HFFc6 (cell line): ENCODE measurements around the gene DOCK2. TPM values are rescaled to one million over a fixed set of nuclear protein-coding genes. Genes with fewer than 3 reads are reported as not detected.
"Not testable (repeated sequence)": the region's sequence is repeated elsewhere in the genome, so short reads cannot be mapped to it uniquely, and the experiment has no call there.

Source experiments
- DNase-seq: peaks from one replicate; pipeline ENCODE4 v3.0.0-alpha.2; 2018
- H3K27ac Mint-ChIP-seq: 2 replicates; pipeline ENCODE4 v1.8.0; 2020; ENCODE audit warnings: mild to moderate bottlenecking, mixed read lengths
- H3K27me3 Mint-ChIP-seq: 2 replicates; pipeline ENCODE4 v1.8.0; 2021; ENCODE audit warnings: mild to moderate bottlenecking, moderate library complexity, mixed read lengths; ENCODE audit not compliant: insufficient read depth
- H3K36me3 Mint-ChIP-seq: 2 replicates; pipeline ENCODE4 v1.8.0; 2021; ENCODE audit warnings: low read depth, mixed read lengths
- H3K4me1 Mint-ChIP-seq: 2 replicates; pipeline ENCODE4 v1.8.0; 2020; ENCODE audit warnings: low read depth, mixed read lengths
- H3K4me3 Mint-ChIP-seq: 2 replicates; pipeline ENCODE4 v1.8.0; 2020; ENCODE audit warnings: mild to moderate bottlenecking, moderate library complexity, mixed read lengths
- H3K9me3 Mint-ChIP-seq: 2 replicates; pipeline ENCODE4 v1.8.0; 2020; ENCODE audit warnings: mild to moderate bottlenecking, mixed read lengths
- total RNA-seq, 6 experiments: library from RNA; stranded (reverse); fragmentation: NEBNext Ultra II Directional; extraction: Animal tissue kit (Norgen Biotek cat#: 25700); gene quantifications; 2 replicates in 1 of 6; 3 replicates in 5 of 6; pipeline ENCODE4 v1.2.3, GENCODE V29; 2021
- TF ChIP-seq, protein P1 (sequence below): fragments of 200-600 bp; sonication (generic); IDR thresholded peaks from 2 replicates; pipeline ENCODE4 v1.5.0; 2021; ENCODE audit warnings: antibody characterized with exemption, mild to moderate bottlenecking

Gene DOCK2
- total RNA-seq, 6 experiments from 2014 or later: 1.4 to 6.5 (median 3.0) TPM

DNA sequence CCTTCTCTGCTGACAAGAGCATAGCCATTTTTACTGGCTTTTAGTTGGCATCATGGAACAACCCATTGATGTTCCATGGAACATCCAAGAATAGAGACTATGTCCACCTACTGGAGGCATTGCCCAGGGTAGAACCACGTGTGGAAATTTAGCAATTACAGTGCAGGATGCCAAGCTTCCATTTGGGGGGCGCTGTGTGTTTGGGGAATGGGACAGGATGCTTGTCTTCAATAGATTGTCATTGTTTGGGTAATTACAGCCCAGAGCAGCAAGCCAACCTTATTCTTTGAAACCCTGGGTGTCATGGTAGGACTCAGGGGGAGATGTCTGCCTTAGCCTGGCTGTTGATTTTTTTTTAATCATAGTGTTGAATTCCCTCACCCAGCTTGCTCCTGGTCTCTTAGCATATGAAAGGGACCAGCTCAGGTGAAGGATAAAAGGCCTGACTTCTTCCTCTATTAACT lies 171.1 kb downstream of the DOCK2 start:
- TF ChIP-seq, protein P1, sequence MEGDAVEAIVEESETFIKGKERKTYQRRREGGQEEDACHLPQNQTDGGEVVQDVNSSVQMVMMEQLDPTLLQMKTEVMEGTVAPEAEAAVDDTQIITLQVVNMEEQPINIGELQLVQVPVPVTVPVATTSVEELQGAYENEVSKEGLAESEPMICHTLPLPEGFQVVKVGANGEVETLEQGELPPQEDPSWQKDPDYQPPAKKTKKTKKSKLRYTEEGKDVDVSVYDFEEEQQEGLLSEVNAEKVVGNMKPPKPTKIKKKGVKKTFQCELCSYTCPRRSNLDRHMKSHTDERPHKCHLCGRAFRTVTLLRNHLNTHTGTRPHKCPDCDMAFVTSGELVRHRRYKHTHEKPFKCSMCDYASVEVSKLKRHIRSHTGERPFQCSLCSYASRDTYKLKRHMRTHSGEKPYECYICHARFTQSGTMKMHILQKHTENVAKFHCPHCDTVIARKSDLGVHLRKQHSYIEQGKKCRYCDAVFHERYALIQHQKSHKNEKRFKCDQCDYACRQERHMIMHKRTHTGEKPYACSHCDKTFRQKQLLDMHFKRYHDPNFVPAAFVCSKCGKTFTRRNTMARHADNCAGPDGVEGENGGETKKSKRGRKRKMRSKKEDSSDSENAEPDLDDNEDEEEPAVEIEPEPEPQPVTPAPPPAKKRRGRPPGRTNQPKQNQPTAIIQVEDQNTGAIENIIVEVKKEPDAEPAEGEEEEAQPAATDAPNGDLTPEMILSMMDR: 0 out of 2 replicates have a peak, but pooled peaks have one; percentile 36
- H3K9me3 Mint-ChIP-seq: no peaks in the 10 kb centered on the region
- peaks cover 41% of the 10 kb centered on the region for H3K4me1 Mint-ChIP-seq

DNA sequence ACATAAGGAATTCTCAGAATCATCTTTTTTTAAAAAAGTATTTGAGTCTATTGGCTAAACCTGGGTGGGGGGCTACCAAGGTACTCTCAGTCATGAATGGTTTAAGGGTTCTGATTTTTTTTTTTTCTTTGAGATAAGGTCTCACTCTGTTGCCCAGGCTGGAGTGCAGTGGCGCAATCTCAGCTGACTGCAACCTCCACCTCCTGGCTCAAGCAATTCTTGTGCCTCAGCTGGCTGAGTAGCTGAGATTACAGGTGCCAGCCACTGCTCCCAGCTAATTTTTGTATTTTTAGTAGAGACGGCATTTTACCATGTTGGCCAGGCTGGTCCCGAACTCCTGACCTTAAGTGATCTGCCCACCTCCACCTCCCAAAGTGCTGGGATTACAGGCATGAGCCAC lies 171.8 kb downstream of the DOCK2 start:
- H3K36me3 Mint-ChIP-seq, H3K4me3 Mint-ChIP-seq, H3K27ac Mint-ChIP-seq, H3K27me3 Mint-ChIP-seq, DNase-seq, H3K9me3 Mint-ChIP-seq: not testable (repeated sequence)
- peaks cover 34% of the 10 kb centered on the region for H3K4me1 Mint-ChIP-seq

More for the DNA sequence above, 171.1 kb downstream of the DOCK2 start:
- H3K36me3 Mint-ChIP-seq: no peaks in the 10 kb centered on the region
- H3K4me3 Mint-ChIP-seq: no peak overlapping the region
- DNase-seq: no peak
- no peaks in the 10 kb centered on the region; the same call in 1 of the 2 replicates for H3K27me3 Mint-ChIP-seq
- no peak overlapping the region for H3K27ac Mint-ChIP-seq

DNA sequence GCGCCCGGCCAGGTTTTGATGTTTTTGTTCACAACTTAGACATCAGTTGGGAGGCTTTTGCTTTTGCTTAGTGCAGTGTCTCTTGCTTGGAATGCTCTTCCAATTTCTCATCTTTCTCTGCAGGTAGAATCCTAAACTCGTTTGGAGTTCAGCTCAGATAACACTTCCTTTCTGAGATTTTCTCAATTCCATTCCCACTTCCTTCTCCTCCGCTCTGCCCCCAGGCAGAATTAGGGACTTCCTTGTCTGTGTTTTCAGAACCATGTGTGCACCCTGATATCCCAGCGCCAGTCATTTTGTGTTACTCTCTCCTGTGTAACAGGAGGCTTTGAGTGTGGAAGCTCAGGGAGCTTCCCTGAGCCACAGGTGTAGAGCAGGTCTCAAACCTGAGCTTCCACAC lies 172.2 kb downstream of the DOCK2 start:
- Mint-ChIP-seq H3K4me3 (no peak overlapping the region), H3K9me3 (no peaks in the 10 kb centered on the region), H3K27me3 (no peaks in the 10 kb centered on the region; the same call in 1 of the 2 replicates), H3K36me3 (no peaks in the 10 kb centered on the region), H3K4me1 (peaks cover 33% of the 10 kb centered on the region), H3K27ac (no peak overlapping the region)
- no peak for DNase-seq
- TF ChIP-seq, protein P1: no peak

DNA sequence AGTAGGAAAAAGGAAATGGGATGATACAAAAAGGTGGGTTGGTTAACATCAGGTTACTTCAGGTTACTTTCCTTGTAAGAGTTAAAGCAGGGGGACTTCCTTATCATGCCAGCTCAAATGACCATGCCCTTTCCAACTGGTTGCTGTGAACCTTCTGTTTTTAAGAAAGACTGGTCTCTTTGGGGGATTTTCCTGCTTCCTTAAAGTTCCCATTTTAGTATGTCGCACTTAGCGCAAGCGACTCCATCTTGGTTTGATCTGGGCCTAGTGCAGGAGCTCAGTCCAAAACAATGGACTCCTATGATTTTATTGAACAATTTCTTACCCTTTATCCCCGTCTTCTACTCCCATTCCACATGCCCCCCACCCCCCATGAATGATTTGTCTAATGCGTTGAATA lies 173.4 kb downstream of the DOCK2 start:
- no peak overlapping the region for H3K4me3 Mint-ChIP-seq
- H3K27me3 Mint-ChIP-seq: no peaks in the 10 kb centered on the region; the same call in 1 of the 2 replicates
- H3K36me3 Mint-ChIP-seq: no peaks in the 10 kb centered on the region
- TF ChIP-seq, protein P1: no peak
- H3K27ac Mint-ChIP-seq: no peak overlapping the region
- H3K9me3 Mint-ChIP-seq: no peaks in the 10 kb centered on the region
- DNase-seq: no peak
- H3K4me1 Mint-ChIP-seq: peaks cover 24% of the 10 kb centered on the region

DNA sequence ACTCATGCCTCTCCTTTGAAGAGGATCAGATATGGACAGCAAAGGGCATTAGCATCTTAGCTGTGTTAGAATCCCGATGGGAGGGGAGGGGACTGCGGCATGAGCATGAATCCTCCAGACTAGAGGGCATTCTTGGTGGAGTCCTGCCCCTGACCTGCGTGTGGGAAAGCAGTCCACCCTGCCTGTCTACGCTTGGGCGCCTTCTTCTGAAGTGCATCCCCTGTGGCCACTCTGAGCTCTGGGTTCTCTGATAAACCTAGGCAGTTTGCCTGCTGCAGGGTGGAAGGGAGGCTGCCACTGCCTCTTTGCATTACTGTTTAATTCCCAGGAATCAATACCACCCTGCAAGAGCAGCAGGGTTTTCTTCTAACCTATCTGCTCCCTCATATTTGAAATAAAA lies 173.9 kb downstream of the DOCK2 start:
- TF ChIP-seq, protein P1: no peak
- Mint-ChIP-seq H3K4me1 (peaks cover 19% of the 10 kb centered on the region), H3K36me3 (no peaks in the 10 kb centered on the region), H3K27me3 (no peaks in the 10 kb centered on the region; the same call in 1 of the 2 replicates), H3K4me3 (no peak overlapping the region), H3K9me3 (no peaks in the 10 kb centered on the region), H3K27ac (no peak overlapping the region)
- no peak for DNase-seq

DNA sequence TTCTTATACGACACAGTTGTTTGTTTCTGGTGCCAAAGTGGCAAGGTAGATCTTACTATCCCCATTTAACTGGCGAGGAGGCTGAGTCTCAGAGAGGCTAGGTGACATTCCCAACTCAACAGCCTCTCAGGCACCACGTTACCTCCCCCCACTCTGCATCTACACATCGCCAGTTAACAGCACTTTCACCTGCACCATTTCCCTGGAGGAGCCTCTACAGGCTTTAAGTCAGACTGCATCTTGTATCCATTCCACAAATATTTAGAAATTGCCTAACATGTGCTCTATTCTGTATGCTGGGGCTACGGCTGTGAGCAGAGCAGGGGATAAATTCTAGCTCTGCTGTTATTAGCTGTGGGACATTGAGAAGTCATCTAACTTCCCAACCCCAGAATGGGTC lies 174.6 kb downstream of the DOCK2 start:
- no peak for DNase-seq
- TF ChIP-seq, protein P1: no peak
- H3K9me3 Mint-ChIP-seq: no peaks in the 10 kb centered on the region

More for the DNA sequence above, 174.6 kb downstream of the DOCK2 start:
- H3K27me3 Mint-ChIP-seq: no peaks in the 10 kb centered on the region; the same call in 1 of the 2 replicates
- H3K4me3 Mint-ChIP-seq: no peak overlapping the region
- H3K36me3 Mint-ChIP-seq: no peaks in the 10 kb centered on the region
- no peak overlapping the region for H3K27ac Mint-ChIP-seq
- peaks cover 18% of the 10 kb centered on the region for H3K4me1 Mint-ChIP-seq
